Cardiac muscle cell (in vitro differentiated cells and primary cell): ENCODE results near the gene PLEK. TPM values are rescaled to one million over a fixed set of nuclear protein-coding genes. Genes with fewer than 3 reads are reported as not detected.
A peak's percentile ranks its signal among the peaks of the same experiment; 100 is the strongest.
"Not testable (repeated sequence)": the region's sequence is repeated elsewhere in the genome, so short reads cannot be mapped to it uniquely, and the experiment has no call there.

Experiments used
- DNase-seq, 2 donors: peaks; one replicate each; pipeline versions ENCODE4 v3.0.0 to v3.0.0-alpha.2; 2010 to 2017; ENCODE audit warnings: low read depth in 1 of 2, low spot score in 1 of 2
- H3K27ac ChIP-seq: fragments of 200-600 bp; sonication (generic); 2 replicates; pipeline ENCODE4 v1.5.1; 2016
- H3K27me3 ChIP-seq: fragments of 200-600 bp; sonication (generic); 2 replicates; pipeline ENCODE4 v1.6.0; 2016; ENCODE audit warnings: control low read depth
- H3K36me3 ChIP-seq: fragments of 200-600 bp; sonication (generic); 2 replicates; pipeline ENCODE4 v1.5.1; 2016; ENCODE audit warnings: control low read depth
- H3K4me1 ChIP-seq: fragments of 200-600 bp; sonication (generic); 2 replicates; pipeline ENCODE4 v1.8.1; 2017; ENCODE audit warnings: low read depth, mild to moderate bottlenecking, mixed run types
- H3K4me3 ChIP-seq: fragments of 200-600 bp; sonication (generic); 2 replicates; pipeline ENCODE4 v1.5.1; 2016; ENCODE audit warnings: mild to moderate bottlenecking
- H3K9me3 ChIP-seq: fragments of 200-600 bp; sonication (generic); 2 replicates; pipeline ENCODE4 v1.5.1; 2017; ENCODE audit warnings: low read depth, mild to moderate bottlenecking, control low read depth
- polyA plus RNA-seq: library from polyadenylated mRNA; unstranded; fragments of >200 nt; fragmentation: Nextera tagmentation; extraction: Ambion mirVana; gene quantifications from 2 replicates; pipeline ENCODE4 v1.2.1, GENCODE V29; 2016
- total RNA-seq: library from RNA; depleted of rRNA; stranded (reverse); fragments of >200 nt; gene quantifications from 2 replicates; pipeline ENCODE4 v1.2.3, GENCODE V29; 2016
- TF ChIP-seq, protein P1 (sequence below): IDR thresholded peaks from 2 replicates; pipeline ENCODE4 v1.5.1; 2012; ENCODE audit warnings: low read depth, mild to moderate bottlenecking, low read length

PLEK gene
- total and polyA plus RNA-seq, 2 experiments from 2014 or later, result not detected

DNA sequence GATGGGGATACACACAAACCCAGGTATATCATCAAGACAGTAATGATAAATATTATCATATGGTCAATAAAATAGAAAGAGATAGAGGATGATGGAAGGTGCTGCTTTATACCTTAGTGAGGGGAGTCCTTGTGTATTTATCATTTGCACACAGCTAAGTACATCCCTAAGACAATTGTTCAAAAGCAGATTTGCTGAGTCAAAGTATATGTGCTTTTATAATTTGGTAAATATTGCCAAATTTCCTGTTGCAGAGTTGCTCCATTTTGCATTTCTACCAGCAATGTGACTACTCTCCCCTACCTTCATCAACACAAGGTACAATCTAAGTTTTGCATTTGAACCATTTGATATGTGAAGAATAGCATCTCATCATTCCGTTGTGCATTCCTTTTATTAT lies 22.6 kb upstream of the PLEK start:
- H3K4me1 ChIP-seq, result no peaks in the 10 kb centered on the region
- H3K27me3 ChIP-seq, result peaks cover 14% of the 10 kb centered on the region
- H3K4me3 ChIP-seq, result no peak overlapping the region
- no peaks in the 10 kb centered on the region for H3K36me3 ChIP-seq
- H3K9me3 ChIP-seq, result no peaks in the 10 kb centered on the region
- no peak for DNase-seq
- TF ChIP-seq, protein P1, sequence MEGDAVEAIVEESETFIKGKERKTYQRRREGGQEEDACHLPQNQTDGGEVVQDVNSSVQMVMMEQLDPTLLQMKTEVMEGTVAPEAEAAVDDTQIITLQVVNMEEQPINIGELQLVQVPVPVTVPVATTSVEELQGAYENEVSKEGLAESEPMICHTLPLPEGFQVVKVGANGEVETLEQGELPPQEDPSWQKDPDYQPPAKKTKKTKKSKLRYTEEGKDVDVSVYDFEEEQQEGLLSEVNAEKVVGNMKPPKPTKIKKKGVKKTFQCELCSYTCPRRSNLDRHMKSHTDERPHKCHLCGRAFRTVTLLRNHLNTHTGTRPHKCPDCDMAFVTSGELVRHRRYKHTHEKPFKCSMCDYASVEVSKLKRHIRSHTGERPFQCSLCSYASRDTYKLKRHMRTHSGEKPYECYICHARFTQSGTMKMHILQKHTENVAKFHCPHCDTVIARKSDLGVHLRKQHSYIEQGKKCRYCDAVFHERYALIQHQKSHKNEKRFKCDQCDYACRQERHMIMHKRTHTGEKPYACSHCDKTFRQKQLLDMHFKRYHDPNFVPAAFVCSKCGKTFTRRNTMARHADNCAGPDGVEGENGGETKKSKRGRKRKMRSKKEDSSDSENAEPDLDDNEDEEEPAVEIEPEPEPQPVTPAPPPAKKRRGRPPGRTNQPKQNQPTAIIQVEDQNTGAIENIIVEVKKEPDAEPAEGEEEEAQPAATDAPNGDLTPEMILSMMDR, result no peak
- H3K27ac ChIP-seq, result no peak overlapping the region

- H3K27ac ChIP-seq, result no peak overlapping the region
- no peaks in the 10 kb centered on the region for H3K4me1 ChIP-seq
- peaks cover 16% of the 10 kb centered on the region for H3K27me3 ChIP-seq
- no peak overlapping the region for H3K4me3 ChIP-seq
- TF ChIP-seq, protein P1, result no peak
- no peak for DNase-seq
- H3K9me3 ChIP-seq, result no peaks in the 10 kb centered on the region
- H3K36me3 ChIP-seq, result no peaks in the 10 kb centered on the region
Observed at GRCh38 chr2:68344031-68344430, 21.1 kb upstream of the PLEK start.

DNA sequence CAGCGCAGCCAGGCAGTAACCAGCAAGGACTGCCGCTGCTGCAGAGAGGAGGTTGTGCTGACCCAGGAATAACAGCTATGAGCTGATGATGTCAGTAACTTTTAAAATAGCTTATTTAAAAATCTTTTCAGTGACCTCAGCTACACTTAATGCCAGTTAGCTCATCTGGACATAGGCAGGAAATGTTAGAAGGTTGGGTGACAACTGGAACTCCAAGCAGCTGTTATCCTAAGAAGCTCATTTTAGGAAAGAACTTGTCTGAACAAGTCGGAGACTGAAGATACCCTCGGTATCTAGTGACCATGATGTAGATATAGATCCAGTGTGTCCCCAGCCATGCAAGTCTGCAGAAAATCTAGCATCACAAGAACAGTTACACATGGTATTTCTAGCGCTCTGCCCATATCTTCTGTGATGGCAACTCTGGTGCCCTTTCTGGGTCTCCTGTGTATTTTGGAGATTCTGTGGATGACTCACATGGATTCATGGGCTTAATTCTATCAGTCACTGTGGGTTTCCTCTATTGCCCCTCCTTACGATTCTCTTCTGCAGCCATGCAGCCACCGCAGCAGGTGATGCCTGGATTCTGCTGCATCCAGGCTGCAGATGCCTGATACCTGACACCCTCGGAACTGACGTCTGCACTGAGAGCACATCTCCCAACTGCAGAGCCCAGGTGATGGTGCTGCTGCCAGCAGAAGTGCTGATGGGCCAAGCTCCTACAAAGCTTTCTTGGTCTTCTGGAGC lies 19.8 kb upstream of the PLEK start:
- Histone ChIP-seq H3K4me1 (no peaks in the 10 kb centered on the region), H3K9me3 (no peaks in the 10 kb centered on the region), H3K27ac (no peak overlapping the region), H3K36me3 (no peaks in the 10 kb centered on the region), H3K4me3 (no peak overlapping the region), H3K27me3 (peaks cover 11% of the 10 kb centered on the region)
- no peak for DNase-seq
- TF ChIP-seq, protein P1, result no peak

- DNase-seq, H3K36me3 ChIP-seq, H3K27ac ChIP-seq, H3K9me3 ChIP-seq, H3K4me1 ChIP-seq, H3K4me3 ChIP-seq: not testable (repeated sequence)
- H3K27me3 ChIP-seq, result peaks cover 11% of the 10 kb centered on the region
Observed at GRCh38 chr2:68349091-68349490, 16.0 kb upstream of the PLEK start.

- no peak for DNase-seq
- Histone ChIP-seq H3K27ac (no peak overlapping the region), H3K4me1 (peaks cover 8% of the 10 kb centered on the region), H3K36me3 (no peaks in the 10 kb centered on the region), H3K4me3 (no peak overlapping the region), H3K9me3 (no peaks in the 10 kb centered on the region), H3K27me3 (peaks cover 7% of the 10 kb centered on the region)
- TF ChIP-seq, protein P1, result no peak
Observed at GRCh38 chr2:68351997-68352396, 13.1 kb upstream of the PLEK start.

DNA sequence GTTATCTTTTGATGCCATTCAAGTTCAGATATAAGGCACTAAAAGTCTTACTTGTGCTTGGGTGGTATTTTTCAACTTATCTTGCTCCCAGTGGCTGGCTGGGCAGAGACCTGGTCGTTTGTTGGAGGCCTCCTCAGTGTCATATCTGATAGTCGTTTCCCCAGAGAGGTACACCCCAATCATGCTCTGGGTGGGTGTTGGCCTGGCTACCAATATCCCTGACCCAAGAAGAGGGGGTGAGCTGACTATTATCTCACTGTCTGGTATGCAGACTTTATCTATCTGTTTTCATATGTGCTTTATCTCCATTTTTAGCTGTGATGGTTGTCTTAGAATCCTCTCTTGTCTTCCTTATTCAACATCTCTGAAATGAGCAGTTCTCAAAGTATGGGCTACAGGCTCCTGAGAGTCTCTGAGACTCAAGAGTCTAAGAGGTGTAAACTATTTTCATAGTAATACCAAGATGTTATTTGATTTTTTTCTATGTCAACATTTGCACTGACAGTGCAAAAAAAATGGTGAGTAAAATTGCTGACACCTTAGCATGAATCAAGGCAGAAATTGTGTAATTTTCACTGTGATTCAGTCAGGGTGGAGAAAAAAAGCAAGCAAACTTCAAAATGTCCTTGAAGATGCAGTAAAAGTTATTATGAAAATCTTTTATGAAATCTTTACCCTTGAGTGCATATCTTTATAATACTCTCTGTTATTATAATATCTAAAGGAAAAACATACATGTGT lies 12.3 kb upstream of the PLEK start:
- H3K4me1 ChIP-seq, result peaks cover 8% of the 10 kb centered on the region
- H3K27me3 ChIP-seq, result no peaks in the 10 kb centered on the region
- TF ChIP-seq, protein P1, result no peak
- H3K4me3 ChIP-seq, result no peak overlapping the region
- H3K36me3 ChIP-seq, result no peaks in the 10 kb centered on the region
- H3K9me3 ChIP-seq, result no peaks in the 10 kb centered on the region
- peak in 1 of 2 donors; percentile 26 for DNase-seq
- H3K27ac ChIP-seq, result no peak overlapping the region
